Omental fat pad (tissue), 4 donors: ENCODE measurements around the gene HIRIP3. TPM values are rescaled to one million over a fixed set of nuclear protein-coding genes. Genes with fewer than 3 reads are reported as not detected.

Experiments
- ATAC-seq: fragments of 150-250 bp; one replicate; pipeline ENCODE4 v1.9.1; 2016; ENCODE audit warnings: mild to moderate bottlenecking, moderate library complexity; ENCODE audit not compliant: low FRiP score
- DNase-seq: peaks from one replicate; pipeline ENCODE4 v3.0.0-alpha.2; 2019; ENCODE audit warnings: low spot score
- total RNA-seq, 4 donors: library from RNA; depleted of rRNA; stranded (reverse); fragments of >200 nt; gene quantifications; one replicate each; pipeline ENCODE4 v1.1.0, GENCODE V29; 2016
- TF ChIP-seq, protein P1 (sequence below), 3 donors: fragments of 450-650 bp; IDR thresholded peaks; one replicate each; pipeline ENCODE4 v1.5.1; 2016 to 2017; ENCODE audit warnings: antibody characterized with exemption in 3 of 3, mild to moderate bottlenecking in 3 of 3, moderate library complexity in 2 of 3

Gene HIRIP3
- total RNA-seq, 4 donors from 2014 or later, result 5.6 to 22.2 (median 9.8) TPM

DNA sequence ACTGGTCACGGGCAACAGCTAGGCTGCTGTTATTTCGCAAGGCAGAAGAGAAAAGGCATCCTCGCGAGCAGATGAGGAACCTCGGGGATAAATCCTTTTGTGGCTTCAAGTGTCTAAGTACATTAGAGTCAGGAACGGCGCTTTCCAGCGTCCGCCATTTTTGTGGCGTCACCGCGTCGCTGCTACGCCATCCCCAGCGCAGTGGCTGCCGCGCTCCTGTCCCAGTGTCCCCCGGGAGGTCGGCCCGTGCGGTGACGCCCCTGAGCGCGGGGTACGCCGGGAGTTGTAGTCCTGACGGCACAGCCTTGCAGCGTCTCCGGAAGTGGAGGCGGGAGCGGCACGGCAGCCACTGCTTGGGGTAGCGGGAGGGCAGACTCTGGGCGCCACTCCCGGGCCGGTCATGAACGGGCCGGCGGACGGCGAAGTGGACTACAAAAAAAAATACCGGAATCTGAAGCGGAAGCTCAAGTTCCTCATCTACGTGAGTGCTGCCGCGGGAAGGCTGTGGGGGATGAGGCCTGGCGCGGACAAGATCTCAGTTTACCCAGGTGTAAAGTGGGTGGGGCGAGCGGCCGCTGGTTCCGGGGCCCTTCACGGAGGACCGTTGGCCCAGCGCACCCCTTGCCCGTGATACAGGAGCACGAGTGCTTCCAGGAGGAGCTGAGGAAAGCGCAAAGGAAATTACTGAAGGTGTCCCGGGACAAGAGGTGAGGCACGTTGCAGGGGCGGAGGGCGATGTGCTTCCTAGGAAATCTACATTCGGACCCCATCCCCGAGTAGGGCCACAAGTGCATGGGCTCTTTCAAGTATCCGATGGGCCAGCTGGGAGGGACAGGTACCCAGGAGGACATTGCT, 721 bp upstream of the HIRIP3 start, which contains the start of gene INO80E:
Gene INO80E, plus strand, starts transcription at position 331 of the 855 bp plus-strand sequence. Its CDS starts 70 bp downstream, at position 401.
- DNase-seq, result peak; percentile 88
- TF ChIP-seq, protein P1, sequence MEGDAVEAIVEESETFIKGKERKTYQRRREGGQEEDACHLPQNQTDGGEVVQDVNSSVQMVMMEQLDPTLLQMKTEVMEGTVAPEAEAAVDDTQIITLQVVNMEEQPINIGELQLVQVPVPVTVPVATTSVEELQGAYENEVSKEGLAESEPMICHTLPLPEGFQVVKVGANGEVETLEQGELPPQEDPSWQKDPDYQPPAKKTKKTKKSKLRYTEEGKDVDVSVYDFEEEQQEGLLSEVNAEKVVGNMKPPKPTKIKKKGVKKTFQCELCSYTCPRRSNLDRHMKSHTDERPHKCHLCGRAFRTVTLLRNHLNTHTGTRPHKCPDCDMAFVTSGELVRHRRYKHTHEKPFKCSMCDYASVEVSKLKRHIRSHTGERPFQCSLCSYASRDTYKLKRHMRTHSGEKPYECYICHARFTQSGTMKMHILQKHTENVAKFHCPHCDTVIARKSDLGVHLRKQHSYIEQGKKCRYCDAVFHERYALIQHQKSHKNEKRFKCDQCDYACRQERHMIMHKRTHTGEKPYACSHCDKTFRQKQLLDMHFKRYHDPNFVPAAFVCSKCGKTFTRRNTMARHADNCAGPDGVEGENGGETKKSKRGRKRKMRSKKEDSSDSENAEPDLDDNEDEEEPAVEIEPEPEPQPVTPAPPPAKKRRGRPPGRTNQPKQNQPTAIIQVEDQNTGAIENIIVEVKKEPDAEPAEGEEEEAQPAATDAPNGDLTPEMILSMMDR (IDR thresholded peaks at IDR 0.05), result no peak
- peak; percentile 98 for ATAC-seq

DNA sequence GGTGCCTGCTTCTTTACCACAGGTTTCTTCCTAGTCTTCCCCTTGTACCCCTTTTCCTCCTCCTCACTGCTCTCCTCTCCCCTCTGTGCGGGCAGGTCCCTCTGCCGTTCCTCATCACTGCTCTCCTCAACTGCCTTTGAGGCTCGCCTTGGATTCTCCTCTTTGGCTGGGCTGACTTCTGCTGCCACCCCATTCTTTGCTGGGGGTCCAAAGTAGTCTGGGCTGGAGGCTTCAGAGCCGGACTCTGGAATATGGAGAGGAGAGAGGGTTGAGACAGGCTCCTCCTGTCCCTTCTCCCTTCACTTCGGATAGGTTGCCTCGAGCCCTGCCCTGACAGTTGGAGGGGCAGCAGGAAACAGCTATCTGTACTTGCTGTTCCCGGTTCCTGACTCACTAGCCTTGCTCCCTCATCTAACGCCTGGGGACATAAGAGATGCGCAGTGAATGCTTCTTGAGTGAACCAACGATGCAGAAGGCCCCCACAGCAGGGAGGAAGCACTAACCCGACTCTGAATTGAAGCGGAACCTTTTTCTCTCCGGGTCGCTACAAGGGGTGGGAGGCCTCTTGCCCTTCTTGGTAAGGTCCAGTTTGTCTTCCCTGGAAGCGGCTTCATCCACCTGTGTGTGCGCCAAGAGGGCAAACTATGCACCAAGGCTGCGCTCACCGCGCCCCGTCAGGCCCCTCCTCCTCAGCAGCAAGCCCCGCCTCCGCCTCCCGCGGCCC, 655 bp downstream of the HIRIP3 start:
- ATAC-seq (peak; percentile 52), DNase-seq (no peak)
- TF ChIP-seq, protein P1 (IDR thresholded peaks at IDR 0.05), result no peak

DNA sequence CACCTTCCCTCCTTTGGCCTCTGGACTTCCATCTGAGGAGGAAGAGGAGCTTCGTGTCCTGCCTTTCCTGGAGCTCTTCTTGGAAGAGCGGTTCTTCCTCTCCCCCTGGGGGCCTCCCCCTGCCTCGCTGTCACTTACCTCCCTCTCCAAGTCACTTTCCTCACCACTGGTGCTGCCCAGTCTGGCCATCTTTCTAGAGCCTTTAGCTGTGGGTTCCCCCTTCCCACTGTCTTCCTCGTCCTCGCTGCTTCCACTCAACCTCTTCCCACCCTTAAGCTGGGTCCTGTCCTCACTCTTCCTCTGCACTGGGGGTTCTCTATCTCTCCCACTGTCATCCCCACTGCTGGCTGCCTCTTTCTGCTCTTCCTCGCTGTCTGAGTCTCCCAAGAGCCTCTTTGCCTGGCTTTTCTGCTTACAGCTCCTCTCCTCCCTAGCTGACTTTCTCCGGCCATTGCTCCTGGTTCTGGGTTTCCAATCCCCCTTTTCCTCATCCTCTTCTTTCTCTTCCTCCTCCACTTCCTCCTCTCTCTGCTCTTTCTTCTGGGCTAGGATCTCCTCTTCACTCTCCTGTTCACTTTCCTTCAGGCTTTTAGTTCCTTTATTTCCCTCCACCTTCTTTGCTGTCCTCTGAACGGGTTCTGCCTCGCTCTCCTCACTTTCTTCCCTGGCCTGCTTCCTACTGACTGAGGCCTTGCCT, 1.4 kb downstream of the HIRIP3 start:
- no peak for DNase-seq
- TF ChIP-seq, protein P1 (IDR thresholded peaks at IDR 0.05), result no peak
- ATAC-seq, result no peak

DNA sequence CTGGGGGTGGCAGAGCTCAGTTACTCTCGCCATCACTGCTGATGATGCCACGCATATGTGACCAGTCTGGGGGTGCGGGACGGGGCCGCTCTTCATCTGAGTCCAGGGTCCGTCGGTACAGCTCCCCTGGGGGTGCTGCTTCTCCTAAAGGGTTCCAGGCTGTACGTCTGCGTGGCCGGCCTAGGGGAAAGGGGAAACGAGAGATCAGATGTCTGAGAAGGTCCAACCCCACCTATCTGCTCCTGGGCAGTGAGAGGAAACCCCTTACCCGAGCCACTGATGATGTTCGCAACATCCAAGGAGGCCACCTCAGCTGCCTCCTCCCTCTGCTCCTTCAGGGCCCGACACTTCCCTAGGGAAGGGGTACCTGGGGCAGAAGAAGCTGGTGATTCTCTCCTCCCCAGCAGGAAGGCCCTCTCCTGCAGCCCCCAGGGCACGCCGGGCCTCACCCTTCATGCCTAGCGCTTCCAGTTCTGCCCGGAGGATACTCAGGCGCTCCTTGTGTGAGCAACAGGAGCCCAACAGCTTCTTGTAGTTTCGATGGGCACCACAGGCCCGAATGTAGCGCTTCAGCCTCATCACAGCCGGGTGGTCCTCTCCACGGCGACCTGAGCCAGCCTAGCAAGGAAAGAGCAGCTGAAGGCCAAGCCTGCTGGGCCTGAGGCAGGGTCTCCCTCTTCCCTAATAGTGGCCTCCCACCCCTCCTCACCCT, 2.1 kb downstream of the HIRIP3 start:
- DNase-seq (no peak), ATAC-seq (no peak)
- TF ChIP-seq, protein P1 (IDR thresholded peaks at IDR 0.05), result no peak

DNA sequence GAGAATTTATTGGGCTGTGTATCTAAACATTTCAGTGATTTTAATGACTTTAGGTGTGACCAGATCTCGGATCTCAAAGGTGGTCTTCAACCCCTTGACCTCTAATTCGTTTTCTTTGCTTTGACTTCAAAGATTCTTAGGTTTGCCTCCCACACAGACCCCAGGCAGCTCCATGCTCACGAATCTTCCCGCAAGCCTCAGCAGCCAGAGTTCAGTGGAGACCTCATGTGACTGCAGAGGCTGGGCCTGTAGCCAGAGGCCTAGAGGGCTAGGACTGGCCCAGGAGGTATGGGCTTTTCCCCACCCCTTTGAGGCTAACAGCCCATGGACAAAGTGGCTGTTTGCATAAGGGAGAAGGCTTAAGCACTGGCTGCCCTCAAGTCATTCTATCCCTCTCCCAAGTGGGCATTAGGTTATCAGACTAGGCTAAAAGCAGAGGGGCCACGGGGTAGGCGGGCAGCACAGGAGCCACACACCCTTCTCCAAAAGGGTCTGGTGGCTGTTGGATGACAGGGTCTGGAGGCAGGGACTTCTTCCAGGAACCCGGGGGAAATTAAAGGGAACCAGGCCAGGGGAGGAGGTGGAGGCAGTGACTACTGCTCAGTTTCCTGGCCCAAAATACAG, 3.0 kb downstream of the HIRIP3 start:
- no peak for ATAC-seq
- no peak for DNase-seq

More for the DNA sequence above, 3.0 kb downstream of the HIRIP3 start:
- TF ChIP-seq, protein P1 (IDR thresholded peaks at IDR 0.05), result no peak
